Measurements from ENCODE around the gene MRM3.
A peak's percentile ranks its signal among the peaks of the same experiment; 100 is the strongest.
"Not testable (repeated sequence)": the region's sequence is repeated elsewhere in the genome, so short reads cannot be mapped to it uniquely, and the experiment has no call there.

The MRM3 gene

GRCh38 chr17:751269-752001, 30.7 kb upstream of the MRM3 start:
- Histone ChIP-seq H3K27ac (peak overlapping the region; percentile 86 to 100 (median 98)), H3K9me3 (replicated peaks in 1 of 11) (peaks cover 0 to 13% (median 7%) of the 10 kb centered on the region in 11 experiments; a peak in 9 of 22 replicates), H3K27me3 (no peaks in the 10 kb centered on the region), H3K4me3 (peak overlapping the region; percentile 75 to 91 (median 85)), H4K20me1 (peaks cover 0 to 49% (median 43%) of the 10 kb centered on the region in 11 experiments; a peak in 20 of 22 replicates), H3K4me1 (peaks cover 33 to 50% (median 48%) of the 10 kb centered on the region in 10 experiments), H3K4me2 (peak overlapping the region; percentile 92 to 99 (median 96)), H3K36me3 (peaks cover 29 to 47% (median 35%) of the 10 kb centered on the region in 11 experiments), H3K9ac (peak overlapping the region; percentile 93 to 99 (median 97))
- TF ChIP-seq Cebpa-rat (IDR thresholded peaks at IDR 0.05), result 0 out of 22 replicates have a peak, but pooled peaks of 2 of the 11 experiments have one; percentile 35 to 44

DNA sequence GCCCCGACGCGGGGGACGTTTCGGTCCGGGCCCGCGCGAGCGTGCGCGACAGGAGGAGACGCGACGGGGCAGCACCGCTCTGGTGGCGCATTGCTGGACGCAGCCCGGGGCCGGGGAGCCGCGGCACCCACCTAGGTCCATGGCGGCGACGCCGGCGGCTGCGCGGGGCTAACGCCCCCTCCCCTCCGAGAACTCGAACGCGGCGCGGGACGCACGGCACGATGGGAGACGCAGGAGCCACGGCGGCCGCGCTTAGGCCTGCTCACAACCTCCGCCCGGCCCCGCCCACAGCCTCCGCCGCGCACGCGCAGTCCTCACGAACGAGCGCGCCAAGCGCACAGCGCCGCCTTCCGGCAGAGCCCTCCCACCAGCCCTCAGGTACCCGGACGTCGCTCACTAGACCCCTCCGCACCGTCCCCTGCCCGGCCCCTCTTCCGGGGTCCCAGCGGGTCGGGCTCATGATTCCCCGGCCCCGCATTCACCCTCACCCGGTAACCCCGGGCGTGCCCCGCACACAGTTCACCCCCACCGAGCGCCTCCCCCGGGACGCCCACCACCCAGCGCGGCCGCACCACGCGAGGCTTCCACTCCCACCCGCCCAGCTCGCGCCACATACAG, 30.0 kb upstream of the MRM3 start, which contains the start of gene GEMIN4:
TSS of gene GEMIN4 (minus strand) at position 263 of the 618 bp plus-strand sequence. CDS start at position 141, 122 bp downstream.
- H3K4me1 ChIP-seq, result peaks cover 26 to 44% (median 42%) of the 10 kb centered on the region in 10 experiments
- peaks cover 0 to 13% (median 7%) of the 10 kb centered on the region in 11 experiments; a peak in 9 of 22 replicates for H3K9me3 ChIP-seq (replicated peaks in 1 of 11)
- peaks cover 29 to 47% (median 35%) of the 10 kb centered on the region in 11 experiments for H3K36me3 ChIP-seq
- H3K4me2 ChIP-seq, result peak within 1 kb of the TSS; percentile 92 to 99 (median 96)
- peak within 1 kb of the TSS; percentile 93 to 99 (median 97) for H3K9ac ChIP-seq
- TF ChIP-seq Cebpa-rat (IDR thresholded peaks at IDR 0.05), result no peak
- H4K20me1 ChIP-seq, result peaks cover 0 to 42% (median 36%) of the 10 kb centered on the region in 11 experiments; a peak in 20 of 22 replicates
- H3K27ac ChIP-seq, result peak within 1 kb of the TSS; percentile 86 to 100 (median 98)
- H3K4me3 ChIP-seq, result peak within 1 kb of the TSS; percentile 75 to 91 (median 85)
- no peaks in the 10 kb centered on the region for H3K27me3 ChIP-seq

DNA sequence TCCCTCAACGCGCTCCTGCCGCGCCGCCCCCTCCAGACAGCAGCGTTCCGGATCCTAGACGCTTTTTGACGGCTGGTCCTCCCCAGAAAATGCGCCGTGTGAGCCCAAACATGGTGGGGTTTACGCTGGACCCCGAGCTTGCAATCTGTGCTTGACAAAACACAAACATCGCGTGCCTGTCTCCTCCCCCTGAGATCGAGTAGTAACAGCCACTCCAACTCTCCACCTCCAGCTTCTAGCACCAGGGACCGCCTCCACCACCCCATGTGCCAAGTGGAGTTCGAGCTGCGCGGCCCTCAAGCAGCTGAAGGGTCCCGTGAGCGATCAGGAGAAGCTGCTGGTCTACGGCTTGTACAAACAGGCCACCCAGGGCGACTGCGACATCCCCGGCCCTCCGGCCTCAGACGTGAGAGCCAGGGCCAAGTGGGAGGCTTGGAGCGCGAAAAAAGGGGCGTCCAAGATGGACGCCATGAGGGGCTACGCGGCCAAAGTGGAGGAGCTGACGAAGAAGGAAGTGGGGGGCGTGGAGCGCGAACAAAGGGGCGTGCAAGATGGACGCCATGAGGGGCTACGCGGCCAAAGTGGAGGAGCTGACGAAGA, 29.4 kb upstream of the MRM3 start:
- Histone ChIP-seq H3K27ac (peak overlapping the region; percentile 86 to 100 (median 98)), H3K9ac (peak overlapping the region; percentile 93 to 99 (median 97)), H3K9me3 (replicated peaks in 1 of 11) (peaks cover 0 to 13% (median 7%) of the 10 kb centered on the region in 11 experiments; a peak in 9 of 22 replicates), H3K36me3 (peaks cover 29 to 47% (median 35%) of the 10 kb centered on the region in 11 experiments), H4K20me1 (peaks cover 0 to 36% (median 30%) of the 10 kb centered on the region in 11 experiments; a peak in 19 of 22 replicates), H3K4me3 (peak overlapping the region; percentile 75 to 91 (median 85)), H3K4me2 (peak overlapping the region; percentile 92 to 99 (median 96)), H3K4me1 (peaks cover 22 to 37% (median 36%) of the 10 kb centered on the region in 10 experiments), H3K27me3 (no peaks in the 10 kb centered on the region)
- TF ChIP-seq Cebpa-rat (IDR thresholded peaks at IDR 0.05), result no peak

- TF ChIP-seq Cebpa-rat (IDR thresholded peaks at IDR 0.05), result no peak
- H3K4me3 ChIP-seq, result no peak overlapping the region
- H3K27me3 ChIP-seq, result no peaks in the 10 kb centered on the region
- H3K9me3 ChIP-seq (replicated peaks in 1 of 11), result peaks cover 0 to 13% (median 7%) of the 10 kb centered on the region in 11 experiments; a peak in 9 of 22 replicates
- H3K36me3 ChIP-seq, result peaks cover 29 to 47% (median 35%) of the 10 kb centered on the region in 11 experiments
- H3K9ac ChIP-seq, result no peak overlapping the region
- H4K20me1 ChIP-seq, result peaks cover 0 to 29% (median 23%) of the 10 kb centered on the region in 11 experiments; a peak in 18 of 22 replicates
- peaks cover 22 to 30% (median 29%) of the 10 kb centered on the region in 10 experiments for H3K4me1 ChIP-seq
- no peak overlapping the region for H3K27ac ChIP-seq
- H3K4me2 ChIP-seq, result no peak overlapping the region
Observed at GRCh38 chr17:753418-753817, 28.7 kb upstream of the MRM3 start.

- H3K27me3 ChIP-seq, H3K27ac ChIP-seq: not testable (repeated sequence)
- H3K4me1 ChIP-seq, result peaks cover 13 to 15% (median 14%) of the 10 kb centered on the region in 10 experiments
Observed at GRCh38 chr17:755319-755961, 26.7 kb upstream of the MRM3 start.

GRCh38 chr17:756010-756567, 26.1 kb upstream of the MRM3 start:
- not testable (repeated sequence) for H3K9ac ChIP-seq; H4K20me1 ChIP-seq; H3K27me3 ChIP-seq; H3K27ac ChIP-seq; H3K4me3 ChIP-seq; H3K4me2 ChIP-seq; H3K9me3 ChIP-seq (replicated peaks in 1 of 11); H3K4me1 ChIP-seq
- peaks cover 46 to 56% (median 51%) of the 10 kb centered on the region in 11 experiments for H3K36me3 ChIP-seq

More at GRCh38 chr17:755319-755961, 26.7 kb upstream of the MRM3 start:
- Histone ChIP-seq H3K36me3 (peaks cover 40 to 50% (median 44%) of the 10 kb centered on the region in 11 experiments), H4K20me1 (peaks cover 0 to 10% (median 6%) of the 10 kb centered on the region in 11 experiments; a peak in 11 of 22 replicates)
- not testable (repeated sequence) for H3K4me2 ChIP-seq; H3K9ac ChIP-seq; H3K9me3 ChIP-seq (replicated peaks in 1 of 11); H3K4me3 ChIP-seq

GRCh38 chr17:759964-760363, 22.2 kb upstream of the MRM3 start:
- H3K4me2 ChIP-seq, result no peak overlapping the region
- TF ChIP-seq Cebpa-rat (IDR thresholded peaks at IDR 0.05), result no peak
- H3K36me3 ChIP-seq, result peaks cover 80 to 92% (median 88%) of the 10 kb centered on the region in 11 experiments
- H3K27me3 ChIP-seq, result no peaks in the 10 kb centered on the region
- no peak overlapping the region for H3K4me3 ChIP-seq
- H3K9ac ChIP-seq, result no peak overlapping the region
- no peaks in the 10 kb centered on the region for H3K4me1 ChIP-seq
- H3K9me3 ChIP-seq (replicated peaks in 1 of 11), result no peaks in the 10 kb centered on the region
- no peak overlapping the region for H3K27ac ChIP-seq
- H4K20me1 ChIP-seq, result no peaks in the 10 kb centered on the region

DNA sequence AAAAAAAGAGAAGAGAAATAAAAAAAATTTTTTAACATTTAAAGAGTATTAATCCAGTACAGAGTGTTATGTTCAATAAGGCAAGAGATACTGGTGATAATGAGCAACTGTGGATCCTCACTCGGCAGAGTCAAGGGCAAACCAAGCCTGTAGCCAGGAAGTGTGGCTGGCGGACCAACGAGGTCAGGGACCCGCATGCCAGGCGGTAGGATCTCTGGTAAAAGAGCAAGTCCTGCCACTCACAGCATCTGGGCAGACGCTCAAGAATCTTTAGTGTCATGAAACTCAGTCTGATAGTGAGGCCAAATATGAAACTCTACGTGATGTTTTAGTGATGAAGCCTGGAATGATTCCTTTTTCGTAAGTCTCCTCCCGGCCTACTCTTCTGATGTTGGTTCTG, 21.8 kb upstream of the MRM3 start:
- no peak overlapping the region for H3K4me3 ChIP-seq
- no peaks in the 10 kb centered on the region for H3K27me3 ChIP-seq
- H3K4me2 ChIP-seq, result no peak overlapping the region
- no peaks in the 10 kb centered on the region for H3K9me3 ChIP-seq (replicated peaks in 1 of 11)
- H3K27ac ChIP-seq, result no peak overlapping the region
- H3K36me3 ChIP-seq, result peaks cover 84 to 96% (median 92%) of the 10 kb centered on the region in 11 experiments
- H3K4me1 ChIP-seq, result no peaks in the 10 kb centered on the region
- no peak for TF ChIP-seq Cebpa-rat (IDR thresholded peaks at IDR 0.05)
- H4K20me1 ChIP-seq, result no peaks in the 10 kb centered on the region; a peak in 1 of 22 replicates
- no peak overlapping the region for H3K9ac ChIP-seq
